SK-N-SH treated with all-trans-retinoic acid at 6 μM for 48 hours (cell line): ENCODE data around the gene TPPP.
"Not testable (repeated sequence)": the region's sequence is repeated elsewhere in the genome, so short reads cannot be mapped to it uniquely, and the experiment has no call there.

Experiments used
- ARNTL ChIP-seq: fragments of 450-650 bp; formaldehyde crosslinking; IDR thresholded peaks from 2 replicates; pipeline ENCODE4 v1.5.0; 2020; ENCODE audit warnings: low read depth, mild to moderate bottlenecking, moderate library complexity, borderline replicate concordance
- BACH2 ChIP-seq: fragments of 250-450 bp; sonication (Bioruptor Pico); IDR thresholded peaks from 2 replicates; pipeline ENCODE4 v1.9.0; 2021; ENCODE audit warnings: mild to moderate bottlenecking, borderline replicate concordance
- CREB5 ChIP-seq: fragments of 250-450 bp; sonication (Bioruptor Pico); IDR thresholded peaks from 2 replicates; pipeline ENCODE4 v1.5.1; 2020; ENCODE audit warnings: low read depth, mild to moderate bottlenecking, moderate library complexity
- ESRRG ChIP-seq: fragments of 250-450 bp; sonication (Bioruptor Pico); IDR thresholded peaks from 2 replicates; pipeline ENCODE4 v1.6.1; 2021; ENCODE audit warnings: mild to moderate bottlenecking
- GLIS3 ChIP-seq: fragments of 250-450 bp; sonication (Bioruptor Pico); IDR thresholded peaks from 2 replicates; pipeline ENCODE4 v1.5.0; 2020; ENCODE audit warnings: mild to moderate bottlenecking, moderate library complexity
- PATZ1 ChIP-seq: fragments of 250-450 bp; sonication (Bioruptor Pico); IDR thresholded peaks from 2 replicates; pipeline ENCODE4 v1.8.0; 2020; ENCODE audit warnings: mild to moderate bottlenecking, moderate library complexity, borderline replicate concordance
- POU6F1 ChIP-seq: fragments of 250-450 bp; sonication (Bioruptor Pico); IDR thresholded peaks from 2 replicates; pipeline ENCODE4 v1.8.0; 2021; ENCODE audit warnings: low read depth, mild to moderate bottlenecking, moderate library complexity, borderline replicate concordance
- PPARA ChIP-seq: fragments of 250-450 bp; sonication (Bioruptor Pico); IDR thresholded peaks from 2 replicates; pipeline ENCODE4 v1.5.0; 2020; ENCODE audit warnings: mild to moderate bottlenecking, borderline replicate concordance
- RARB ChIP-seq: fragments of 250-450 bp; sonication (Bioruptor Pico); IDR thresholded peaks from 2 replicates; pipeline ENCODE4 v1.8.0; 2021; ENCODE audit warnings: mild to moderate bottlenecking, moderate library complexity
- TOX ChIP-seq: fragments of 250-450 bp; sonication (Bioruptor Pico); IDR thresholded peaks from 2 replicates; pipeline ENCODE4 v1.8.0; 2021; ENCODE audit warnings: mild to moderate bottlenecking, moderate library complexity, borderline replicate concordance
- ZNF565 ChIP-seq: fragments of 450-650 bp; formaldehyde crosslinking; conservative IDR thresholded peaks from 2 replicates; pipeline ENCODE4 v1.5.0; 2020; ENCODE audit warnings: low read depth, mild to moderate bottlenecking, moderate library complexity
- ZNF70 ChIP-seq: fragments of 450-650 bp; formaldehyde crosslinking; IDR thresholded peaks from 2 replicates; pipeline ENCODE4 v1.5.0; 2020; ENCODE audit warnings: mild to moderate bottlenecking, moderate library complexity
- TF ChIP-seq, protein P1 (sequence below): fragments of 250-450 bp; sonication (Bioruptor Pico); IDR thresholded peaks from 2 replicates; pipeline ENCODE4 v1.5.1; 2021; ENCODE audit warnings: mild to moderate bottlenecking, moderate library complexity

DNA sequence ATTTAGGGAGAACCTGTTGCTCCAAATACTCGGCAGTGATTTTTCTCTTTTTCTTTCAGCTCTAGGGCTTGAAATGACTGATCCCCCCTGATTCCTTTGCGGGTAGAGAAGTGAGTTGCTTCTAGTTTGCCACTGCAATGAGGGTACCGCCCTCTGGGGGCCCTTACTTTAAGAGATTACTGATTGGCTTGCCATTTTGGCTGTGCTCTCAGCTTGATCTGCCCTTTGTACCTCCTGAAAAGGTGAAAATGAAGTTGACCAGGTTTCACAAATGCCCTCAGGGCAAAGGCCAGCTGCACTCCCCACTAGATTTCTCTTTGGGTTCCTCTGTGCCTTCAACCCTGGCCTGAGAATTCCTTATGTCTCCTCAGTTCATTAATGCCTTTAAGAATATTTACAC lies 20.5 kb upstream of the TPPP start:
- TF ChIP-seq PATZ1 (CRISPR knock-in tag); RARB (CRISPR knock-in tag); ZNF70 (CRISPR knock-in tag); ESRRG (CRISPR knock-in tag); ARNTL (CRISPR knock-in tag); BACH2 (CRISPR knock-in tag); ZNF565; GLIS3 (CRISPR knock-in tag); CREB5 (CRISPR knock-in tag); PPARA (CRISPR knock-in tag); POU6F1 (CRISPR knock-in tag); TOX: not testable (repeated sequence)
- TF ChIP-seq, protein P1, sequence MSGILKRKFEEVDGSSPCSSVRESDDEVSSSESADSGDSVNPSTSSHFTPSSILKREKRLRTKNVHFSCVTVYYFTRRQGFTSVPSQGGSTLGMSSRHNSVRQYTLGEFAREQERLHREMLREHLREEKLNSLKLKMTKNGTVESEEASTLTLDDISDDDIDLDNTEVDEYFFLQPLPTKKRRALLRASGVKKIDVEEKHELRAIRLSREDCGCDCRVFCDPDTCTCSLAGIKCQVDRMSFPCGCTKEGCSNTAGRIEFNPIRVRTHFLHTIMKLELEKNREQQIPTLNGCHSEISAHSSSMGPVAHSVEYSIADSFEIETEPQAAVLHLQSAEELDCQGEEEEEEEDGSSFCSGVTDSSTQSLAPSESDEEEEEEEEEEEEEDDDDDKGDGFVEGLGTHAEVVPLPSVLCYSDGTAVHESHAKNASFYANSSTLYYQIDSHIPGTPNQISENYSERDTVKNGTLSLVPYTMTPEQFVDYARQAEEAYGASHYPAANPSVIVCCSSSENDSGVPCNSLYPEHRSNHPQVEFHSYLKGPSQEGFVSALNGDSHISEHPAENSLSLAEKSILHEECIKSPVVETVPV (CRISPR knock-in tag): not testable (repeated sequence)
